Fibroblast of skin of abdomen (primary cell): ENCODE data around the gene SPTBN4.
A peak's percentile ranks its signal among the peaks of the same experiment; 100 is the strongest.
"Not testable (repeated sequence)": the region's sequence is repeated elsewhere in the genome, so short reads cannot be mapped to it uniquely, and the experiment has no call there.

Experiments used
- DNase-seq: peaks from one replicate; pipeline ENCODE4 v3.0.0-alpha.2; 2013

Gene SPTBN4

GRCh38 chr19:40465025-40465556 is 1.7 kb upstream of the SPTBN4 start:
- DNase-seq = peak; percentile 73

- DNase-seq = peak; percentile 99
Measured at GRCh38 chr19:40465557-40466218, 1.1 kb upstream of the SPTBN4 start, which contains the start of gene BLVRB. TSS of gene BLVRB (minus strand) at chr19:40465745. CDS start at chr19:40465688, 57 bp downstream.

- no peak for DNase-seq
Measured at GRCh38 chr19:40466219-40466984, 399 bp upstream of the SPTBN4 start.

GRCh38 chr19:40469011-40469410 is 2.2 kb downstream of the SPTBN4 start:
- DNase-seq = no peak

GRCh38 chr19:40471111-40471510 is 4.3 kb downstream of the SPTBN4 start:
- DNase-seq = no peak

- DNase-seq = no peak
Measured at GRCh38 chr19:40472516-40472915, 5.7 kb downstream of the SPTBN4 start.

GRCh38 chr19:40474737-40475136 is 7.9 kb downstream of the SPTBN4 start:
- no peak for DNase-seq

GRCh38 chr19:40475878-40476644 is 9.3 kb downstream of the SPTBN4 start:
- not testable (repeated sequence) for DNase-seq

GRCh38 chr19:40486017-40486416 is 19.2 kb downstream of the SPTBN4 start:
- no peak for DNase-seq

GRCh38 chr19:40489882-40490230 is 23.1 kb downstream of the SPTBN4 start:
- no peak for DNase-seq

- DNase-seq = no peak
Measured at GRCh38 chr19:40492274-40492673, 25.5 kb downstream of the SPTBN4 start.

GRCh38 chr19:40493778-40494177 is 27.0 kb downstream of the SPTBN4 start:
- DNase-seq = no peak

GRCh38 chr19:40494191-40494838 is 27.5 kb downstream of the SPTBN4 start:
- no peak for DNase-seq

- no peak for DNase-seq
Measured at GRCh38 chr19:40497214-40497613, 30.4 kb downstream of the SPTBN4 start.

- DNase-seq = no peak
Measured at GRCh38 chr19:40499320-40499719, 32.5 kb downstream of the SPTBN4 start.

GRCh38 chr19:40500678-40501530 is 34.1 kb downstream of the SPTBN4 start:
- not testable (repeated sequence) for DNase-seq

GRCh38 chr19:40501599-40501998 is 34.8 kb downstream of the SPTBN4 start:
- no peak for DNase-seq

- DNase-seq = no peak
Measured at GRCh38 chr19:40502081-40502480, 35.3 kb downstream of the SPTBN4 start.

GRCh38 chr19:40502647-40503319 is 36.0 kb downstream of the SPTBN4 start:
- DNase-seq = no peak

GRCh38 chr19:40503320-40503695 is 36.5 kb downstream of the SPTBN4 start:
- DNase-seq = no peak

GRCh38 chr19:40506099-40506498 is 39.3 kb downstream of the SPTBN4 start:
- no peak for DNase-seq
